K562 (cell line): Measurements from ENCODE around the gene EFCAB7. TPM values are rescaled to one million over a fixed set of nuclear protein-coding genes. Genes with fewer than 3 reads are reported as not detected.
"Not testable (repeated sequence)": the region's sequence is repeated elsewhere in the genome, so short reads cannot be mapped to it uniquely, and the experiment has no call there.

Source experiments
- ATAC-seq: fragments of 200-7000 bp; cut with Tn5 transposase; 3 replicates; pipeline ENCODE4 v1.9.1; 2020; ENCODE audit warnings: moderate library complexity
- BruUV-seq: library from RNA; stranded (reverse); fragments of 400-500 nt; replicated peaks from 2 replicates; lab custom pipeline; 2021; lab: Mats Ljungman, UMichigan
- CTCF ChIA-PET: fragments of 300-600 bp; formaldehyde crosslinking; extraction: SDS; loops from one replicate; lab custom pipeline; 2021; ENCODE audit warnings: low intra/inter-chr PET ratio; lab: Yijun Ruan, JAX
- POLR2A ChIA-PET: fragments of 300-600, 350-650 bp; sonication (Branson Sonifier 250); formaldehyde crosslinking; extraction: SDS; loops from one replicate; lab custom pipeline; 2021; ENCODE audit warnings: antibody characterized with exemption, inconsistent platforms; lab: Yijun Ruan, JAX
- DNase-seq, 4 experiments: peaks; one replicate each; pipeline versions ENCODE4 v3.0.0 to v3.0.0-alpha.2; 2011 to 2018; ENCODE audit warnings: low spot score in 3 of 4, mixed read lengths in 3 of 4; ENCODE audit errors: extremely low read depth in 1 of 4
- FAIRE-seq: peaks from 2 replicates; lab custom pipeline; 2011; peaks lifted over from hg19 to GRCh38; lab: Jason Lieb, UNC
- H2AFZ ChIP-seq: 2 replicates; pipeline ENCODE4 v1.6.0; 2011; ENCODE audit warnings: low read depth, low read length, control low read depth, inconsistent platforms
- H3K27ac ChIP-seq: fragments of 200-600 bp; 3 replicates; pipeline ENCODE4 v1.8.0; 2011; ENCODE audit warnings: low read depth, mild to moderate bottlenecking, control low read depth, inconsistent platforms, low read length, moderate library complexity, mixed read lengths; ENCODE audit errors: extremely low read depth
- H3K27me3 ChIP-seq, 2 experiments: fragments of 300-600 bp in 1 of 2; 2 replicates in 1 of 2; 3 replicates in 1 of 2; pipeline versions ENCODE4 v1.6.0 to v1.8.0; 2011; ENCODE audit warnings: inconsistent platforms in 2 of 2, low read length in 2 of 2, mild to moderate bottlenecking in 1 of 2, mixed read lengths in 1 of 2, moderate library complexity in 1 of 2; ENCODE audit not compliant: control insufficient read depth in 2 of 2, insufficient read depth in 2 of 2
- H3K36me3 ChIP-seq: fragments of 300-600 bp; 3 replicates; pipeline ENCODE4 v1.8.0; 2011; ENCODE audit warnings: mild to moderate bottlenecking, low read length, inconsistent platforms; ENCODE audit not compliant: control insufficient read depth, insufficient read depth
- H3K4me1 ChIP-seq, 2 experiments: fragments of 200-600 bp in 1 of 2; replicated peaks in 1 of 2; 2 replicates in 1 of 2; 3 replicates in 1 of 2; pipeline versions ENCODE4 v1.5.1 to v1.8.0; 2011; ENCODE audit warnings: inconsistent platforms in 2 of 2, low read length in 2 of 2, mild to moderate bottlenecking in 1 of 2, mixed read lengths in 1 of 2, moderate library complexity in 1 of 2; ENCODE audit not compliant: control insufficient read depth in 2 of 2, insufficient read depth in 2 of 2
- H3K4me2 ChIP-seq: 2 replicates; pipeline ENCODE4 v1.6.1; 2011; ENCODE audit warnings: low read length, control low read depth, inconsistent platforms, mixed read lengths; ENCODE audit not compliant: insufficient read depth
- H3K4me3 ChIP-seq: fragments of 200-600 bp; sonication (generic), shearing (Covaris generic); 2 replicates; pipeline ENCODE4 v1.5.1; 2016; ENCODE audit warnings: control low read depth, inconsistent platforms
- H3K79me2 ChIP-seq: fragments of 200-600 bp; 3 replicates; pipeline ENCODE4 v1.8.0; 2011; ENCODE audit warnings: low read length, inconsistent platforms; ENCODE audit not compliant: control insufficient read depth, insufficient read depth
- H3K9ac ChIP-seq, 2 experiments: 2 replicates each; pipeline versions ENCODE4 v1.6.0 to v1.6.1; 2011; ENCODE audit warnings: low read depth in 2 of 2, low read length in 2 of 2, control low read depth in 1 of 2, inconsistent platforms in 1 of 2, mild to moderate bottlenecking in 1 of 2, mixed read lengths in 1 of 2; ENCODE audit not compliant: insufficient read depth in 1 of 2
- H3K9me1 ChIP-seq: one replicate; pipeline ENCODE4 v1.6.0; 2011; ENCODE audit warnings: inconsistent platforms, mild to moderate bottlenecking, low read length, moderate library complexity; ENCODE audit not compliant: control insufficient read depth, insufficient read depth
- H3K9me3 ChIP-seq: replicated peaks from 2 replicates; pipeline ENCODE4 v1.5.1; 2011; ENCODE audit warnings: low read depth, low read length, inconsistent platforms; ENCODE audit not compliant: control insufficient read depth, insufficient read depth
- H4K20me1 ChIP-seq: replicated peaks from 2 replicates; pipeline ENCODE4 v1.6.1; 2011; ENCODE audit warnings: low read length, inconsistent platforms, mixed read lengths; ENCODE audit not compliant: control insufficient read depth, insufficient read depth
- ARHGAP35 ChIP-seq: fragments of 450-650 bp; IDR thresholded peaks from 2 replicates; pipeline ENCODE4 v1.6.1; 2018; ENCODE audit not compliant: partially characterized antibody
- FOXK2 ChIP-seq, 2 experiments: fragments of 450-650 bp; IDR thresholded peaks in 1 of 2; conservative IDR thresholded peaks in 1 of 2; 2 replicates each; pipeline ENCODE4 v1.6.1; 2016; ENCODE audit warnings: low read depth in 2 of 2, mild to moderate bottlenecking in 1 of 2
- KDM1A ChIP-seq, 2 experiments: fragments of 450-650 bp; IDR thresholded peaks; 2 replicates each; pipeline ENCODE4 v1.6.1; 2016; ENCODE audit warnings: mild to moderate bottlenecking in 2 of 2
- RB1 ChIP-seq: fragments of 450-650 bp; IDR thresholded peaks from 2 replicates; pipeline ENCODE4 v1.6.1; 2017; ENCODE audit warnings: low read depth, mild to moderate bottlenecking
- SETDB1 ChIP-seq: IDR thresholded peaks from one replicate; pipeline ENCODE4 v1.6.1; 2012; ENCODE audit warnings: low read length, control low read depth, inconsistent platforms
- ZNF79 ChIP-seq: fragments of 250-450 bp; sonication (Bioruptor Pico); IDR thresholded peaks from 2 replicates; pipeline ENCODE4 v1.4.0; 2020; ENCODE audit warnings: low read depth, mild to moderate bottlenecking, moderate library complexity
- ZSCAN29 ChIP-seq: fragments of 450-650 bp; IDR thresholded peaks from 2 replicates; pipeline ENCODE4 v1.6.1; 2017
- WGBS: fragments of 100-300 bp; shearing (Covaris generic); methylation state at CpG from one replicate; pipeline ENCODE4 v1.1.6; 2016; ENCODE audit warnings: low coverage, mixed read lengths; ENCODE audit not compliant: insufficient coverage; ENCODE audit errors: missing lambda C conversion rate; 5-methylcytosine and 5-hydroxymethylcytosine counted together
- in situ Hi-C: fragments of 300-500 bp; cut with MboI; formaldehyde crosslinking; loops from 4 replicates; pipeline ENCODE4 v1.15.0; 2018; ENCODE audit warnings: inconsistent platforms, mixed read lengths
- intact Hi-C: fragments of 100-400 bp; cut with micrococcal nuclease; formaldehyde crosslinking; loops from 2 replicates; pipeline ENCODE4 v1.14.2; 2022
- polyA plus RNA-seq, 8 experiments: library from polyadenylated mRNA; depleted of rRNA in 4 of 8; stranded (reverse) in 5 of 8; unstranded in 3 of 8; fragments of >200 nt; fragmentation: Nextera tagmentation in 2 of 8; fragmentation: Illumina TruSeq in 1 of 8; extraction: Ambion mirVana in 2 of 8; extraction: Trizol in 1 of 8; gene quantifications; 2 replicates each; pipeline versions ENCODE4 v1.2.1 to v1.2.3, GENCODE V29; 2011 to 2014; ENCODE audit warnings: inconsistent platforms in 1 of 8, missing spikeins in 1 of 8
- total RNA-seq, 7 experiments: library from RNA; depleted of rRNA in 6 of 7; stranded (reverse); fragments of >200 nt in 6 of 7; fragmentation: Illumina TruSeq in 2 of 7; extraction: Trizol in 2 of 7; gene quantifications; 2 replicates each; pipeline versions ENCODE4 v1.2.1 to v1.2.3, GENCODE V29; 2011 to 2021; ENCODE audit warnings: low replicate concordance in 1 of 7

The EFCAB7 gene
- total and polyA plus RNA-seq, 9 of the 15 experiments (the other 6 are each of a cell fraction or from before 2014, with no cell fraction given): 3.2 to 7.6 (median 5.7) TPM

GRCh38 chr1:63569068-63569467 is 45.7 kb downstream of the EFCAB7 start (continued):
- no peak for TF ChIP-seq FOXK2 (conservative IDR thresholded peaks at IDR 0.05 in 1 of 2, IDR thresholded peaks at IDR 0.05 in 1 of 2; ENCODE audit: low read depth in 2 of 2)

- Histone ChIP-seq H3K36me3 (no peaks in the 10 kb centered on the region), H3K79me2 (no peaks in the 10 kb centered on the region), H3K27me3 (no peaks in the 10 kb centered on the region; a peak in 1 of 5 replicates), H3K9me3 (no peaks in the 10 kb centered on the region), H4K20me1 (no peaks in the 10 kb centered on the region), H3K27ac (no peak overlapping the region), H3K4me3 (no peak overlapping the region), H3K4me2 (no peak overlapping the region), H3K9ac (no peak overlapping the region), H3K9me1 (no peaks in the 10 kb centered on the region), H3K4me1 (no peaks in the 10 kb centered on the region), H2AFZ (no peak overlapping the region)
- in situ Hi-C loops (no loop called here), intact Hi-C loops (no loop called here)
- ATAC-seq (no peak), FAIRE-seq (no peak), DNase-seq (no peak)
- TF ChIP-seq ZNF79 (CRISPR knock-in tag): no peak
- TF ChIP-seq ARHGAP35: no peak
- TF ChIP-seq SETDB1: no peak
- TF ChIP-seq KDM1A (IDR thresholded peaks at IDR 0.05): no peak
- TF ChIP-seq RB1: no peak
- no peak for TF ChIP-seq ZSCAN29
- no TSS peak for BruUV-seq
- POLR2A ChIA-PET: interaction anchor here (0.8 kb wide), 1 partner anchor 15 kb away, joined by 3 read pairs; no protein-coding TSS in a partner anchor
- 23% methylated on average over 3 of the region's 3 CpGs for WGBS
- CTCF ChIA-PET: no interaction called here
Measured at GRCh38 chr1:63569640-63570316, 46.5 kb downstream of the EFCAB7 start.

- H3K4me3 ChIP-seq, H2AFZ ChIP-seq, H3K4me1 ChIP-seq, POLR2A ChIA-PET, H3K27me3 ChIP-seq, H3K9me1 ChIP-seq, H3K27ac ChIP-seq, CTCF ChIA-PET, H3K9ac ChIP-seq, H3K79me2 ChIP-seq, H3K36me3 ChIP-seq, intact Hi-C loops, DNase-seq, H3K9me3 ChIP-seq, BruUV-seq, H3K4me2 ChIP-seq, ATAC-seq, in situ Hi-C loops, FAIRE-seq, H4K20me1 ChIP-seq: not testable (repeated sequence)
- WGBS: 45% methylated on average over 8 of the region's 8 CpGs
Measured at GRCh38 chr1:63572686-63573085, 49.4 kb downstream of the EFCAB7 start.

DNA sequence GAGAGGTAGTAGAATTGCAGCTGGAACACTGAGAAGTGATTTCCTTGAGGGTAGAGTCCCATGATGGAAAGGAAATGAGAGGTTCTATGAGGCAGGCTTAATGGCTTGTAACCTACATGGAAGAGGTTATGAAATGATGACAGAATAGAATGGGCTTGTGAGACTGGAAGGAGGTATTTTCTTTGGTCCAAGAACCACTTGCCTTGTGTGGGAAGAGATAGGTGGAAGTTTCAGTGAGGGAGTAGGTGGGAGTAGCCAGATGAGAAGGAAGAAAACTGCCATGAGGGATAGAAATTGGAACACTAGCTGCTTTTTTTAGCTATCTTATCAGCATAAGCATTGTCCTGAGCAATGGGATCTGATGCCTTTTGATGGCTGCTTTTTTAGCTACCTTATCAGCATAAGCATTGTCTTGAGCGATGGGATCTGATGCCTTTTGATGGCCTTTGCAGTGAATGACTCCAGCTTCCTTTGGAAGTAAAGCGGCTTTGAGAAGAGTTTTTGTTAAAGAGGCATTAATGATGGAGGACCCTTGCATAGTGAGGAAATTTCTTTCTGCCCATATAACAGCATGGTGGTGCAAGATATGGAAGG is 51.0 kb downstream of the EFCAB7 start:
- H2AFZ ChIP-seq, in situ Hi-C loops, DNase-seq, H3K79me2 ChIP-seq, H3K27ac ChIP-seq, H3K9ac ChIP-seq, H3K36me3 ChIP-seq, BruUV-seq, H3K9me1 ChIP-seq, H3K4me1 ChIP-seq, POLR2A ChIA-PET, H3K9me3 ChIP-seq, H3K4me3 ChIP-seq, ATAC-seq, intact Hi-C loops, FAIRE-seq, H3K27me3 ChIP-seq, H4K20me1 ChIP-seq, H3K4me2 ChIP-seq: not testable (repeated sequence)
- WGBS: 0% methylated on average over 1 of the region's 2 CpGs
- CTCF ChIA-PET: interaction anchor here (1.1 to 1.3 kb wide), 2 partner anchors 17 to 672 kb away, joined by 3 to 5 read pairs; no protein-coding TSS in a partner anchor
